GM18526 (cell line): ENCODE data around the gene OSGIN1.

Experiments used
- POLR2A ChIP-seq: IDR thresholded peaks from 3 replicates; pipeline ENCODE4 v1.6.1; 2011; ENCODE audit not compliant: insufficient read length; ENCODE audit errors: extremely low read depth

Gene OSGIN1

GRCh38 chr16:83958137-83958845, 5.3 kb downstream of the OSGIN1 start:
- TF ChIP-seq POLR2A, result no peak

DNA sequence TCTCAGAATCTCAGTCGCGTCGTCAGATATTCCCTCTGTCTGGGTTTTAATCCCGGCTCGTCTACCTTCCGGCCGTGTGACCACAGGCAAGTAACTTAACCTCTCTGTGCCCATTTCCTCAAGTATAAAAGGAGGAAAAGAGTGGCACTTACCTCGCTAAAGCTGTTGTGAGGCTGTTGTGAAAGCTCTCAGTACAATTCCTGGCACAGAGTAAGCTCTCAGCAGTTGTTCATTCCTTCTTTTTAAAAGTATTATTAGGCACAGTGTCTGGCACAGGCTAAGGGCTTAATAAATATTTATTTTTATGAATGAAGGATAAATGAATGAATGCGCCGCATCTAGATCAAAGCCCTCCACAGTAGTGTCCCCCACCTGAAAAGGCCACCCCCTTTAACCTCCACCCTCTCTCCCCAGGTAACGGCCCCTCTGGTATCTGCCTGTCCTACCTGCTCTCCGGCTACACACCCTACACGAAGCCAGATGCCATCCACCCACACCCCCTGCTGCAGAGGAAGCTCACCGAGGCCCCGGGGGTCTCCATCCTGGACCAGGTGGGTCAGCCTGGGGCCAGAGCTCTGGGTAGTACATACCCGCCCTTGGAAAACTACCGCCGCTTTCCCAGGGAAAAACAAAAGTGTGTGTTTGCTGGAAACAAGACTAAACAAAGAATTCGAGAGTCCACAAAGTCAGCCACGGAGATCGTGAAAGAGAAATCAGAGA, 6.0 kb downstream of the OSGIN1 start:
- TF ChIP-seq POLR2A, result no peak

DNA sequence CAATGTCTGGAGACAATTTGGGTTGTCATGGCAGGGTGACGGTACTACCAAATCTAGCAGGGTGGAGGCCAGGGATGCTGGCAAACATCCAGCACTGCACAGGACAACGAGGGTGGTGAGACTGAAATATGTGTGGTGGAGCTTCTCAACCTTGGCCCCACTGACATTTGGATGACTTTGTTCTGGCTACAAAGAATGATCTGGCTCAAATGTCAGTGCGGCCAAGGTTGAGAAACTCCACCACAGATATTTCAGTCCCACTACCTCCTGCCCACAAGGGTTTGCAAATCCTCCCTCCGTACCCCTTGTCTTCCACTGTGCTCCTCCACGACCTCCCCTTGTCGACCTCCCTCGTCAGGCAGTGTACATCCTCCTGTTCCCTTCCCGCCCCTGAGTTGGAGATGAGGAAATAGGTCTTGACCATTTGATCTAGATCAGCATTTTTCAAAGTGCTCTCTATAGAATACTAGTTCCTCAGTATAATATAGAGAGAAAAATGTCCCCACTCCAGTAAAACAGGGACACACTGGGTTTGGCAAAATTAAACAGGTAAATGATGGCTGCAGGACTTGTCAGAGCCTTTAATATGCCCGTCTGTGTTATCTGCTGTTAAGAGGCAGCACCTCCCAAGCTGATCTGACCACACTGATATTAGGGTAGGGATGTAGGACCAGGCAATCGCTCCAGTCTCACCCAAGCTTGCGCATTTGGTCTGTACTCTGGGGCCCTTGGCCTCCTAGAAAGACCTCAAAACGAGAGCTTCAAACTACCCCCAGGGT, 6.8 kb downstream of the OSGIN1 start:
- no peak for TF ChIP-seq POLR2A

DNA sequence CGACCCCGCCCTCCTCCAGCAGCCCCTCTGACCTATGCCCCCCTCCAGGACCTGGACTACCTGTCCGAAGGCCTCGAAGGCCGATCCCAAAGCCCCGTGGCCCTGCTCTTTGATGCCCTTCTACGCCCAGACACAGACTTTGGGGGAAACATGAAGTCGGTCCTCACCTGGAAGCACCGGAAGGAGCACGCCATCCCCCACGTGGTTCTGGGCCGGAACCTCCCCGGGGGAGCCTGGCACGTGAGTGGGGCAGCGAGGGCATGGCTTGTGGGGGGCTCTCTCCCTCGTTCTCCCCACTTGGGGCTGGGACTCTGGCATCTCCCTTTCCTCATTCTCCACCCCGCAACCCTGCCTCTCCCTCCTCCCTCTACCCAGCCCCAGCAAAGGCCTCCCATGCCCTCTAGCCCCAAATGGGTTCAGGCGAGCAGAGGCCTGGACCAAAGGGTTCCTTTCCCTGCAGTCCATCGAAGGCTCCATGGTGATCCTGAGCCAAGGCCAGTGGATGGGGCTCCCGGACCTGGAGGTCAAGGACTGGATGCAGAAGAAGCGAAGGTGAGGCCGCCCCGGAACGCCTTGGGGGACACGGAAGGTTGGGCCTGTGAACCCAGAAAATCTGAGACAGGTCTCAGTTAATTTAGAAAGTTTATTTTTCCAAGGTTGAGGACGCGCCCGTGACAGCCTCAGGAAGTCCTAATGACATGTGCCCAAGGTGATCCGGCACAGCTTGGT, 7.6 kb downstream of the OSGIN1 start:
- TF ChIP-seq POLR2A, result no peak

DNA sequence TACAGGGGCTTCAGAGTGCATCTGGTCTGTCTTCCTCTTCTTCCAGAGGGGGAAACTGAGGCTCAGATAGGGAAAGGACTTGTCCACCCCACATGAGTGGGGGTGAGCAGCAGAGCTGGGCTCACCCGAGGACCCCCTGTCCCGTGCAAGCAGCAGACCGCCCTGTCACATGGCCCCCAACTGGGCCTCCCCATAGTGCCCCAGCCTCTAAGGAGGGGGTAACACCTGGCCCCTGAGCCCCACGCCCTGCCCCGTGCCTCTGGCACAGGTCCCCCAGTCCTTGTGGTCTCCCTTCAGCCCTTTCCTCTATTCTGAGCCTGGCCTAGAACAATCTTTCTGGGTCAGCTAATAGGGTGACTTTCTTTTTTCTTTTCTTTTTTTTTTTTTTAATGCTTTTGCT, 8.6 kb downstream of the OSGIN1 start:
- TF ChIP-seq POLR2A, result no peak

DNA sequence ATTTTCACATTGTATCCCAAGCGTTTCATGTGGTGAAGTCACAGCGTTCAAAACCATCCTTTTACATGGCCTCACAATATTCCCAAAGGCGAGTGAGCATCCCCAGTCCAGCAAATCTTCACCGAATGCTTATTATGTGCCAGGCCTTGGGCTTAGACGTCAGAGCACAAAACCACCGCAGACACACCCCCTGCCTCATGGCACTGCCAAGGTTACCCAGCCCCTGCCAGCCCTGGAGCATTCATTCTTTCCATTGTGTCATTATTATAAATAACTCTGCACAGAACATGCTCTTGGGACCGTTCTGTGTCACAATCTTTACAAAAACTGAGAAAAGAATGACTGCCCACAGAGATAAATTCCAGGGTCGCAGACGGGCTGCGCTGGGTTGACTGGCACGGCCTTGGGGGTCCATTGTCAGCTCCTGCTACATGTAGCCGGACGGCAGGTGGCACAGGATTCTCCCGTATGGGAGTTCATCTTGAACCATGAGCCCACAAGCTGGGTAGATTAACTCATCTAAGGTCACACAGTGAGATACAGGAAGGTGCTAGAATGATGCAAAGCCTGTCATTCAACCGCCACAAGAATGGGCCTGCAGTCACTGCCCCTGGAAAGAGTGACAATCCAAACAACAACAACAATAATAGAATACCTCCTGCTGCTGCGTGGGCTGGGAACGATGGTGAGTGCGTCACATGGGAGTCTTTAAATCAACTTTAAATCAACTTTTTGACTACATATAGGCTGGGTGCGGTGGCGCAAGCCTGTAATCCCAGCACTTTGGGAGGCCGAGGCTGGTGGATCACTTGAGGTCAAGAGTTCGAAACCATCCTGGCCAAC, 10.5 kb downstream of the OSGIN1 start:
- no peak for TF ChIP-seq POLR2A

DNA sequence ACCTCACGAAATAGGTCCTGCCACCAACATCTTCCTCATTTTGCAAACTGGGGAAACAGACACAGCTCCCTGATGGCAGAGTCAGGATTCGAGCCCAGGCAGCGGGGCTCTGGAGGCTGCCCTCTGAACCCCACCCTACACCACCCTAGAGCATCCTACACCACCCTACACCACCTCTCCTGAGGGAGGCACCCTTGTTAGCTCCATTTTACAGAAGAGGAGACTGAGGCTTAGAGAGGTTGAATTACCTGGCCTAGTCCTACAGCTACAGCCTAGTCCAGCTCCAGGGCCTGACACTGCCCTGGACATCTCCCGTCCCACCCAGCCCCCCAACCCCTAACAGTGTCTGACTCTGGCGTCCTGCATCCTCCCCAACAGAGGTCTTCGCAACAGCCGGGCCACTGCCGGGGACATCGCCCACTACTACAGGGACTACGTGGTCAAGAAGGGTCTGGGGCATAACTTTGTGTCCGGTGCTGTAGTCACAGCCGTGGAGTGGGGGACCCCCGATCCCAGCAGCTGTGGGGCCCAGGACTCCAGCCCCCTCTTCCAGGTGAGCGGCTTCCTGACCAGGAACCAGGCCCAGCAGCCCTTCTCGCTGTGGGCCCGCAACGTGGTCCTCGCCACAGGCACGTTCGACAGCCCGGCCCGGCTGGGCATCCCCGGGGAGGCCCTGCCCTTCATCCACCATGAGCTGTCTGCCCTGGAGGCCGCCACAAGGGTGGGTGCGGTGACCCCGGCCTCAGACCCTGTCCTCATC, 11.8 kb downstream of the OSGIN1 start:
- no peak for TF ChIP-seq POLR2A

- TF ChIP-seq POLR2A, result no peak
Measured at GRCh38 chr16:83965444-83966152, 12.6 kb downstream of the OSGIN1 start.

- TF ChIP-seq POLR2A, result no peak
Measured at GRCh38 chr16:83966153-83966696, 13.2 kb downstream of the OSGIN1 start.

DNA sequence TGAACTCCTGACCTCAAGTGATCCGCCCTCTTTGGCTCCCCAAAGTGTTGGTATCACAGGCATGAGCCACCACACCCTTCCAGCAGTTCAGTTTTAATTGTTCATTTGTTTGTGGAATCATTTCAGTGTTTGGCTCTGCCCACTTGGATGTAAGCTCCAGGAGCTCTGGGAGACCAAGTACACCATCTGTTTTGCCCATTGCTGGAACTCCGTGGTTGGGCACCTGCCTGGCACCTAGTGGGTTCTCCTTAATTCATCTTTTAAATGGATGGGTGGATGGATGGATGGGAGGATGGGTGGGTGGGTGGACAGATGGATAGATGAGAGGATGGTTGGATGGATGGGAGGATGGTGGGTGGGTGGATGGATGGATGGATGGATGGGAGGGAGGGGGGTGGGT, 14.1 kb downstream of the OSGIN1 start:
- no peak for TF ChIP-seq POLR2A

DNA sequence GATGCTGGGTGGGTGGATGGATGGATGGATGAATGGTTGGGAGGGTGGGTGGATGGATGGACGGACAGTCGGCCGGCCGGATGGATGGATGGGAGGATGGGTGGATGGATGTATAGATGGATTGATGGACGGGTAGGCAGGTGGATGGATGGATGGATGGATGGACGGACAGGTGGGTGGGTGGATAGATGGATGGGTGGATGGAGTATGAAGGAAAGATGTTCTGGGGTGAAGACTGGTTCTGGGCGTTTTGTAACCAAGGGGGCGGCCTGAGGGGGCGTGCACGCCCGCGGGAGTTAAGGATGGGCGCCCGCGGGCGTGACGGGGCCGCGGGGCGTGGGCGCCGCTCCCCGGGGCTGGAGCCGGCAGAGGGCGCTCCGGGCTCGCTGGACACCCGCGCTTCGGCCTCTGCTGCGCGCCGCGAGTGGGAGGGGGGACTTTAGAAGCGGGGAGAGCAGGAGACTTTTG, 14.8 kb downstream of the OSGIN1 start, which contains the start of gene NECAB2:
Gene NECAB2 (plus strand): TSS at position 407 of the 468 bp plus-strand sequence. CDS start 405 bp downstream, outside the sequence.
- no peak for TF ChIP-seq POLR2A

DNA sequence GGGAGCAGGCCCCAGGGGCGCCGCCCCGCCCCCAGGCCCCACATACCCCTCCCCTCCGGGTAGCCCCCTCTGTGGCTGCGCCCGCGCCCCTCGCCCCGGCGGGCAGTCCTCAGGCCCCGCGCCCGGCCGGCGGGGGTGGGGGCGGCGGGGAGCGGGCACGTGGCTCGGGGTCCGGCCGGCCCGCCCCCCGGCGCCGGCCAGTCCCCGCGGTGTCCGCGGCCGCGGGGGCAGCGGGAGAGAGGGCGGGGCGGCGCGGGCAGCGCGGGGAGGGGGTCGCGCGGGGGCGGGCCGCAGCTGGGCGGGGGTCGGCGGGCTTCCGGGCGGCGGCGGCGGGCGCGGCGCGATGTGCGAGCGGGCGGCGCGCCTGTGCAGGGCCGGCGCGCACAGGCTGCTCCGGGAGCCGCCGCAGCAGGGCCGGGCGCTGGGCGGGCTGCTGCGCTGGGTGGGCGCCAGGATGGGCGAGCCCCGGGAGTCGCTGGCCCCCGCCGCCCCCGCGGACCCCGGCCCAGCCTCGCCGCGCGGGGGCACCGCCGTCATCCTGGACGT, 15.3 kb downstream of the OSGIN1 start:
- TF ChIP-seq POLR2A, result no peak
